ENCODE data around the gene ERBIN. TPM values are rescaled to one million over a fixed set of nuclear protein-coding genes. Genes with fewer than 3 reads are reported as not detected.
A peak's percentile ranks its signal among the peaks of the same experiment; 100 is the strongest.

ERBIN gene
- total RNA-seq, 1 donor from 2014 or later = 78.1 TPM

- no peak for DNase-seq (ENCODE audit: extremely low spot score, unreplicated experiment)
- Mint-ChIP-seq H3K9me3 (ENCODE audit: unreplicated experiment) (no peaks in the 10 kb centered on the region), H3K4me1 (ENCODE audit: unreplicated experiment) (peaks cover 51% of the 10 kb centered on the region), H3K4me3 (ENCODE audit: unreplicated experiment) (no peak overlapping the region), H3K27ac (ENCODE audit: unreplicated experiment) (peak overlapping the region; percentile 75), H3K27me3 (ENCODE audit: unreplicated experiment) (no peaks in the 10 kb centered on the region), H3K36me3 (ENCODE audit: unreplicated experiment) (peaks cover 5% of the 10 kb centered on the region)
- TF ChIP-seq CTCF (IDR thresholded peaks at IDR 0.05) = no peak
Observed at GRCh38 chr5:65986050-65986451, 59.7 kb downstream of the ERBIN start.

- no peak for DNase-seq (ENCODE audit: extremely low spot score, unreplicated experiment)
- H3K36me3 Mint-ChIP-seq (ENCODE audit: unreplicated experiment) = peaks cover 5% of the 10 kb centered on the region
- H3K4me3 Mint-ChIP-seq (ENCODE audit: unreplicated experiment) = no peak overlapping the region
Observed at GRCh38 chr5:65986796-65987195, 60.4 kb downstream of the ERBIN start.

GRCh38 chr5:65987982-65988381 is 61.6 kb downstream of the ERBIN start:
- Mint-ChIP-seq H3K4me3 (ENCODE audit: unreplicated experiment) (no peak overlapping the region), H3K27ac (ENCODE audit: unreplicated experiment) (no peak overlapping the region)
- TF ChIP-seq CTCF (IDR thresholded peaks at IDR 0.05) = no peak

More at GRCh38 chr5:65986796-65987195, 60.4 kb downstream of the ERBIN start:
- H3K9me3 Mint-ChIP-seq (ENCODE audit: unreplicated experiment) = no peaks in the 10 kb centered on the region
- peak overlapping the region; percentile 11 for H3K27ac Mint-ChIP-seq (ENCODE audit: unreplicated experiment)
- no peaks in the 10 kb centered on the region for H3K27me3 Mint-ChIP-seq (ENCODE audit: unreplicated experiment)
- no peak for TF ChIP-seq CTCF (IDR thresholded peaks at IDR 0.05)
- H3K4me1 Mint-ChIP-seq (ENCODE audit: unreplicated experiment) = peaks cover 47% of the 10 kb centered on the region

GRCh38 chr5:65989158-65989557 is 62.8 kb downstream of the ERBIN start:
- no peak for TF ChIP-seq CTCF (IDR thresholded peaks at IDR 0.05)
- Mint-ChIP-seq H3K36me3 (ENCODE audit: unreplicated experiment) (peaks cover 5% of the 10 kb centered on the region), H3K9me3 (ENCODE audit: unreplicated experiment) (no peaks in the 10 kb centered on the region), H3K4me3 (ENCODE audit: unreplicated experiment) (no peak overlapping the region), H3K27me3 (ENCODE audit: unreplicated experiment) (no peaks in the 10 kb centered on the region), H3K4me1 (ENCODE audit: unreplicated experiment) (peaks cover 36% of the 10 kb centered on the region), H3K27ac (ENCODE audit: unreplicated experiment) (peak overlapping the region; percentile 20)
- DNase-seq (ENCODE audit: extremely low spot score, unreplicated experiment) = no peak

More at GRCh38 chr5:65987982-65988381, 61.6 kb downstream of the ERBIN start:
- H3K9me3 Mint-ChIP-seq (ENCODE audit: unreplicated experiment) = no peaks in the 10 kb centered on the region
- no peak for DNase-seq (ENCODE audit: extremely low spot score, unreplicated experiment)
- H3K4me1 Mint-ChIP-seq (ENCODE audit: unreplicated experiment) = peaks cover 36% of the 10 kb centered on the region
- no peaks in the 10 kb centered on the region for H3K27me3 Mint-ChIP-seq (ENCODE audit: unreplicated experiment)
- peaks cover 5% of the 10 kb centered on the region for H3K36me3 Mint-ChIP-seq (ENCODE audit: unreplicated experiment)

GRCh38 chr5:65992630-65993029 is 66.3 kb downstream of the ERBIN start:
- peaks cover 7% of the 10 kb centered on the region for H3K4me1 Mint-ChIP-seq (ENCODE audit: unreplicated experiment)
- no peaks in the 10 kb centered on the region for H3K27me3 Mint-ChIP-seq (ENCODE audit: unreplicated experiment)
- H3K36me3 Mint-ChIP-seq (ENCODE audit: unreplicated experiment) = peaks cover 26% of the 10 kb centered on the region
- no peak overlapping the region for H3K4me3 Mint-ChIP-seq (ENCODE audit: unreplicated experiment)
- TF ChIP-seq CTCF (IDR thresholded peaks at IDR 0.05) = no peak
- H3K27ac Mint-ChIP-seq (ENCODE audit: unreplicated experiment) = no peak overlapping the region
- H3K9me3 Mint-ChIP-seq (ENCODE audit: unreplicated experiment) = no peaks in the 10 kb centered on the region
- no peak for DNase-seq (ENCODE audit: extremely low spot score, unreplicated experiment)
